GM19455 (cell line): ENCODE measurements around the gene ADAM11.

ENCODE experiments used
- ATAC-seq: cut with Tn5 transposase; IDR thresholded peaks from one replicate; pipeline ENCODE4 v1.9.1; 2021; ENCODE audit not compliant: unreplicated experiment

ADAM11 gene

DNA sequence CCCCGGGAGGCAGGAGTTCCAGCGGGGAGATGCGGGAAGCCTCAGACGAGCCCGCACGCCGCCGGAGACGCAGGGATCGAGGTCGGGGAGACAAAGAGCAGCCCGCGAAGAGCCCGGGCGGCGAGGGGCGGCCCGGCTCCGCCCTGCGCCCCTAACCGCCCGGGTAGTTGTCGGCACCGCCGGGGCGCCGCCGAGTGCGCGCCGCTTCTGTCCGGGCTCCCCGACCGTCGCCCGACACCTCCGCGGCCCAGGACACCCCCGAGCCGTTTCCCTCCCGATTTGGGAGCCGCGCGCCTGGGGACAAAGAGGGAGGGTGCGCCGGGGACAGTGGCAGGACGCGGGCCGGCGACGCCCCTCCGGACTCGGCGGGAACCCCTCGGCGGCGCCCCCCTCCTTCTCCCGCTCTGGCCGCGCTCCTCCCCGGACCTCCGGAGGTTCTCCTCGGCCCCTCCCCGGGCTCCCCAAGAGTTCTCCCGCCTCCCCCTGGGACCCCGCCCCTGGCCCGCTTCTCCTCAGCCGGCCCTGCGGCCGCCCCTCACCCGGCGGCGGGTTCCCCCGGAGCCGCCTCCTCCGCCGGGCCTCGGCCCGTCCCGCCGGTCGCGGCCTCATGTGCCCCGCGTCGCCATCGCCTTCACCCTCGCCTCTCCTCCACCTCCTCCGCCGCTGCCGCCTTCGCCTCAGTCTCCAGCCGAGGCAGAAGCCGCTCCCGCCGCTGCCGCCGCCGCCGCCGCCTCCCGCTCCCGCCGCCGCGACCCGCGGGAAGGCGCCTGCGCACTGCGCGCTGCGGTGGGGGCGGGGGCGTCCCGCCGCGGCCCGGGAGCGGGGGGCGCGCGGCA lies 71.0 kb downstream of the ADAM11 start, which contains the start of gene GJC1:
TSS of gene GJC1 (minus strand) at position 765 of the 836 bp plus-strand sequence. CDS start 24,470 bp downstream, outside the sequence.
- ATAC-seq = no peak

DNA sequence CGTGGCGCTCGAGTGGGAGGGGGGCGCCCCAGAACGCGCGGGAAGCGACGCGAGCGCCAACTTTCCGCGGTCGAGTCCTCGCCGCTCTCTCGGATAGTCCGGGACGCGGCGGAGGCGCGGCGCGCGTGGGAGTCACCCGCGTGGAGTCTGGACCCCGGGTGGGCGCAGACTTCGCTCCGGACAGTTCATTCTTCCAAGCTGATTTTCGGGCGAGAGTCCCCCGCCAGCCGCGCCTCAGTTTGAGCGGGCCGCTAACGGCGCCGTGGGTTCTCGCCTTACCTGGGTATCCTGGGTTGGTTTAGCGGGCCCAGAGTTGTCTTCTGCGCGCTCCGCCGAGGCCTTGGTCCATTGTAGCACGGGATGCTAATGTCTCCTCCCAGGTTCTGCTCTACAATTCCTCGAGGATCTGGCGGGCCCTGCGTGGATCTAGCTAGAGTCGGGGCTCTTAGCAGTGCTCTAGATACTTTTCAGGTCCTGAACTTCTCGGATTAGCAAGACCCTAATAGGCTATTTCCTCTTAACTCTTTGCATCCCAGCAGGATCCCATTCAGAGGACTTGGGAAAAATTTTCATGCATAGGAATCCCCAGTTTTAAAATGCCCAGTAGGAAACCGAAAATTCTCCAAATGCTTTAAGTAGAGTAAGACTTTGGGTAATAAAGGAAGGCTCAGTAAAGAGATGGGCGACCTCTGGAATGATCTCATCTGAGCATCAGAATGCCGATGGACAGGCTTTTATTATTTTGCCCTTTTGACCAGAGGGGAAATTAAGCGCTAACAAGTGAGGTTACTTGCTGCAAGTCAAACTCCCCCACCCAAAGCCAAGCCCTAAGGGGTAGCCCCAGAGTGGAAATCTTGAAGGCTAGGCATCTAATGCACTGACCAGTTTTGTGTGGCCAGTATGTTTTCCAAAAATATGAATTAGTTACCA lies 71.8 kb downstream of the ADAM11 start:
- ATAC-seq = no peak

DNA sequence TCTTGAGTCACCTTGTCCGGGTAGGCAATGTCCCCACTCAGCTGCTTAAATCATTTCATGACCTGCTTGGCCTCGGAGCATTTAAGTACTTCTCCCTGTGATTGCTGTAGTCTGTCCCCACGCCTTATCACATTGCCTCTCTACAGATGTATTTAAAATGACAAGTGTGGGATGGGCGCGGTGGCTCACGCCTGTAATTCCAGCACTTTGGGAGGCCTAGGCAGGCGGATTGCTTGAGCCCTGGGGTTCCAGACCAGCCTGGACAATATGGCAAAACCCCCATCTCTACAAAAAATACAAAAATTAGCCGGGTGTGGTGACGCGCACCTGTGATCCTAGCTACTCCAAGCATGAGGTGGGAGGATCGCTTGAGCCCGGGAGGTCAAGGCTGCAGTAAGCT lies 72.6 kb downstream of the ADAM11 start:
- ATAC-seq = no peak
